TTC549 (cell line): Measurements from ENCODE around the gene VDAC1.
"Not testable (repeated sequence)": the region's sequence is repeated elsewhere in the genome, so short reads cannot be mapped to it uniquely, and the experiment has no call there.

Experiments used
- FAIRE-seq: peaks from 2 replicates; lab custom pipeline; 2012; peaks lifted over from hg19 to GRCh38; lab: Jason Lieb, UNC

The VDAC1 gene

GRCh38 chr5:134004626-134005416 is at the start of gene VDAC1:
Gene VDAC1 (minus strand): TSS chr5:134004975. CDS start chr5:133993012, 11,963 bp downstream.
- no peak for FAIRE-seq

GRCh38 chr5:134053840-134054338 is 49.1 kb upstream of the VDAC1 start:
- FAIRE-seq, result no peak

DNA sequence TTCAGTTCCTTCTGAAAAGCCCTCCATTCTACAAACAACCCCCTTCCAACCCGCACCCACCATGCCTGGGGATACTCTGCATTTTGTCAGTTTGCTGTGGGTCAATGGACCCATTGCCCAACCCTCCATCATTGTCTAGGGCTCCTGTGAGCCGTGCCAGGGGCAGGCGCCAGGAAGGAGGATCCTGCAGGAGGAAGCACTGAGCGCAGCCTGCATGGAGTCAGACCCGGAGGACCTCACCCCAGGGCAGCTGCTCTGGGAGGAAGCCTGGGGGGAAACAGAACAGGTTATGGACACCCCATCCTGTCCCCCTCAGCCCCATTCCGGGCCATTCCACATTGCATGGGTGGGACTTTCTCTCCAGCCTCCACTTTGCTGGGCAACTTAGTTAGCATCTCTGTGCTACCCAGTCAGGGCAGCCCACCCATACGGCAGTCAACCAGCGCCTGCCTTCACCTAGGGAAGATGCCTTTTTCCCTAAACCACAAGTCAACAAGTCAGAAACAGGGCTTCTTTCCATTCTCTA is 48.6 kb upstream of the VDAC1 start:
- FAIRE-seq, result no peak

GRCh38 chr5:134051305-134051704 is 46.5 kb upstream of the VDAC1 start:
- no peak for FAIRE-seq

GRCh38 chr5:134048864-134049263 is 44.1 kb upstream of the VDAC1 start:
- no peak for FAIRE-seq

DNA sequence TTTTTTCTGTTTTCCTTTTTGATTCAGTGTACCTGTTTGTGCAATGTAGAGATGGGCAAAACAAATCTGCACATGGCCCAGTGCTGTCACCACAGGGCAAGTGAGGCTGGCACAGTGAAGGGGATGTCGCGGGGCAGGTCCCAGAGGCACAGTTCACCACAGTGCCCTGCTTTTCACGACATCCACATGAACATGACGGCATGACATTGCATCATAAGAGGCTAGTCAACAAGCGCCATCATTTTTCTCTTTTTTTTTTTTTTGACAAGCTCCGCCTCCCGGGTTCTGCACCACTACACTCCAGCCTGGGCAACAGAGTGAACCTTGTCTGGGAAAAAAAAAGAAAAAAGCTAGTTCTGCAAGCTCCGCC is 42.9 kb upstream of the VDAC1 start:
- no peak for FAIRE-seq

DNA sequence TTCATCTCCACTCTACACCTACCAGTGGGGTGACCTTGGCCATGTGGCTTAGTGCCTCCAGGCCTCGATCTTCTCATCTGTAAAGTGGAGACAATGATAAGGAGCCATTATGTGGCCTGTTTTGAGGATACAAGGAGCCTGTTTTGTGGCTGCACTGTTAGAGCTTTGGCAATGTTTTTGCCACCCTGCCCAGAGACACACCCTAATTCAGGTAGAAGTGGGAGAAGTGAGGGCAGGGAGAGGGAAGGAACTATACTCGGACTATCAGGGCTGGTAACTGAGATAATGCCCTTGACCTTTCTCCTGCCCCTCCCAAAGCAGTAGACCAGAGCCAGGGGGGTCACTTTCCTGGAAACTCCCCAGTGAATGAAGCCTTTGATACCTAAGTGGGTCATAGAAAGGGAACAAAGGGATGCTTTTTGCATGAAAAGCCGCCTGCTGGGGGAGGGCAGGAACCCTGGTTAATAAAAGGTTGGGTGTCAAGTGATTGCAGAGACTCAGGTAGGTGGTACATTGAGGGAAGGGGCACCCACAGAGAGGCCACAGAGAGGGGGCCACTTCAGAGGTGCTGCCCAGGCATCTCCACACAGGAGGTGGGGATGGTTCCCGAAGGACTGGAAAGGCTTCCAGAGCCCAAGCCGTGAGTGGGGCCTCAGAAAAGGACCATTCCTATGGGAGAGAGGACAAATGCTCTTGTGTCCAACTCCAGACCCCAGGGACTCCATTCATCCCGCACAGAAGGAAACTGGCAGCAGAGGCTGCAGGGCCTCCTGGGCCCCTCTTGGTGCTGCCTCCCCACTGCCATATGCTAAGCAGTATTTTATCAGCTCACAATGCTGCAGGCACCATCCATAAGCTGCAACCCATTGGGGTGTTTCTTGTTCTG is 42.3 kb upstream of the VDAC1 start:
- FAIRE-seq, result no peak

GRCh38 chr5:134046330-134046729 is 41.6 kb upstream of the VDAC1 start:
- no peak for FAIRE-seq

DNA sequence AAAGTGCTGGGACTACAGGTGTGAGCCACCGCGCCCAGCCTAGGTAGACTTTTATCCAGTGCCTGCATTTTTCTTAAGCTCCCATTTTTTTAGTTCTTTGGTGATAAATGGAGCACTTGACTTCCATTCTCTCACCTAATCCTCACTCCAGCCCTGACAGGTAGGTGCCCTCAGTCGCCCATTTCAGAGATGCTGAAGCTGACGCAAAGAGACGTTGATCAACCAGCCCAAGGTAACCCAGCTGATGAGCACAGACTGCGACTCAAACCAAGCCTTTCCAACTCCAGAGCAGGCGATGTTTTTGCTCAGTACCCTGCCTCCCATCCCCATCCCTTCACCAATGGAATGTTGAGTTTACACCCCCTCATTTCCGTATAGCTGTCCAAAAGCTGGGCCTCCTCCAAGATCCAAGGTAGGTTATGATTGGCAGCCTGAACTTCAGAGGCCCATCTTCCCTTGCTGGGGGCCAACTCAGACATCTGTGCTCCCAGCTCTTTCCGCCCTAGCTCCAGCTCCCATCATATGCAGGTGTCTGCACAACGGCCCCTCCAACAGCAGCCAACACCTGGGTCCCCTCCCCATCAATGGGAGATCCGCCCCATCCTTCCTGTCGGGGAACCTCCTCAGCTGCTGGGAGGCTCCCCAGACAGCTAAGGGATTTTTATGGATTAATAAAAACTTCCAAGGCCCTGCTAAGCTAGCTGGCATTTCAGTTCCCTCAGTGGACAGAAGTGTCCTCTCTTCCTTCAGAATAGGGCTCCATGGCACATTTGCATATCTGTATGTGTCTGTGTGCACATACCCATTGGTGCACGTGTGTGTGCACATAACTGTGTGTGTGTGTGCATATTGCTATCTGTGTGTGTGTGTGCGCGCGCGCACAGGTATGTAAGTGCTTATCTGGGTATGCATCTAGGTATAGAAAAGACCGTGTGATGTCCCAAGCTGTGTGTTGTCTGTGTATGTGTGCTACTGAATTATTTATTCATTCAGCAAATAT is 39.3 kb upstream of the VDAC1 start:
- no peak for FAIRE-seq

DNA sequence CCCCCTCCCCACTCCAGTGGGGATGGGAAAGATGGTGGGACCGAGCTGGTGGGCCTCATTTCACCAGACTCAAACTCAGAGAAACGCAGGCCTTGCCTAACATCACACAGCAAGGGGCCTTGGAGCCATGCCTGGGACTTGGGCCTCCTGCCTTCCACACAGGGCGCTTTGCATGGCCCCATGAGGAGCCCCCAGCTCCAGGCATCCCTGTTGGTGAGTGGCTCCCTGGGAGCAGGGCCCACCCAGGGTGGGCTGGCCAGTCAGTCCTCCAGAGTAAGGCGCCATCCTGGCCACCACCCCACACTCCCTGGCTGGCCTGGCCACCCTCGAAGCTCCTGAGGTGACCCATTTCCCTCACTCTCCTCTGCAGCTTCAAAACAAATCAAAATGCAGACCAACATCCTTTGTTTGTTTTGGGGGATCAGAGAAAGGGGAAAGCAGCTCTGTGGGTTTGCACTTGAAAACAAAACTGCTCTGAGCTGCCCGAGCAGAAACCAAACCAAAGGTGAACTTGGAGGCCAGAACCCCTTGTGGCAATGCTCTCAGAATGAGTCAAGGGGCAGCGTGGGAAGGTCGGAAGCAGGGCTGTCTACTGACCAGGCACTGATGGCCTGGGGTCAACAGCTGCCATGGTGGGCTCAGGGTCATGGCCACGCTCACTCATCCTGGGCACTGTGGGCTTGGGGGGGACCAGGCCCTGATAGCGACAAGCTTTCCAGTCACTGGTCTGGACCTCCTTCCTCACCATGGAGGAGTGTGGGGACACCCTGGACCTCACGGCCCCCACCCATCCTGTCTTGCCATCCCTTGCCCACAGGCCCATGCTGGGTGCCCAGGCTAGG is 37.0 kb upstream of the VDAC1 start:
- no peak for FAIRE-seq

DNA sequence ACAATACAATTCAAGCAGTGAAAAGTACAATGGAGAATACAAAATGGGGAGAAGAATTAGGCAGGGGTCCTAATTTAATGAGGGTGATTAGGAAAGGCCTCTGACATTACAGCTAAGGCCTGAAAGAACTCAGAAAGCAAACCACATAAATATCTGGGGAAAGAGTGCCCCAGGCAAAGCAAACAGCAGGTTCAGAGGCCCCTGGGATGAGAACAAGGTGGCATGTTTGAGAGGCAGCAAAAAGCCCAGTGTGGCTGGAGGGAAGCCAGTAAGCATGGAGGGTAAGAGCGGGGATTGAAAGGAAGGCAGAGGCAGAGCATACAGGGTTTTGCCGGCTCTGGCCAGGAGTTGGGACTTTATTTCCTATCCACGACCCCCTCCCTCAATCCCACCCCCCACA is 33.4 kb upstream of the VDAC1 start:
- FAIRE-seq, result no peak

GRCh38 chr5:134037160-134037559 is 32.4 kb upstream of the VDAC1 start:
- FAIRE-seq, result no peak

DNA sequence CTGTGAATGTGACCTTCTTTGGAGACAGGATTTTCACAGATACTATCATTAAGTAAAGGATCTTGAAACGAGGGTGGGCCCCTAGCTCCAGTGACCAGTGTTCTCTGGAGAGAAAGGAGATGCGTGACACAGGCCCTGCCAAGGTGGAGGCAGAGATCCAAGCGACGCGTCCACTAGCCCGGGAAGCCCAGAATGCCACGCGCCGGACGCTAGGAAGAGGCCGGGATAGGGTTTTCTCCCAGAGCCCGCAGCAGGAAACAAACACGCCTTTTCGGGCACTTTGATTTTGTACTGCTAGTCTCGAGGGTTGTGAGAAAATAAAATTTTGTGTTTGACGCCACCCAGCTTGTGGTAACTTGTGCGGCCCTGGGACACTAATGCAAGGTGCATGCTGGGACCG is 29.6 kb upstream of the VDAC1 start:
- no peak for FAIRE-seq

DNA sequence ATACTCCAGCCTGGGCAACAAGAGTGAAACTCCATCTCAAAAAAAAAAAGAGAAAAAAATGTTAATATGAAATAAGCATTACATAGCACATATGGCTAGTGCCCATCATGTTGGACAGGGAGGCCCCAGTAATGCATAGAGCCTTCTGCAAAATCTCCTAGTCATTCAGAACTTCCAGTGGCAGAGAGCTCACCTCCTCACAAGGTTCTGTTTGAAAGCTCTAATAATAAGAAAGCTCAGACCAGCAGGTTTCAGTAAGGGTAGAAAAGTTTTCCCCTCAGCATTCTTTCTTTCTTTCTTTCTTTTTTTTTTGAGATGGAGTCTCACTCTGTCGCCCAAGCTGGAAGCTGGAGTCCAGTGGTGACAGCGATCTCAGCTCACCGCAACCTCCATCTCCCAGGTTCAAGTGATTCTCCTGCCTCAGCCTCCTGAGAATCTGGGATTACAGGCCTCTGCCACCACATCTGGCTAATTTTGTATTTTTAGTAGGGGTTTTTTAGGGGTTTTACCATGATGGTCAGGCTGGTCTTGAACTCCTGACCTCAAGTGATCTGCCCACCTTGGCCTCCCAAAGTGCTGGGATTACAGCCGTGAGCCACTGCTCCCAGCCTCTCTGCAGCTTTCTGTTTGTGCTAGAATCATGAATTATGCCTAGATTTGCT is 25.7 kb upstream of the VDAC1 start:
- FAIRE-seq, result not testable (repeated sequence)

DNA sequence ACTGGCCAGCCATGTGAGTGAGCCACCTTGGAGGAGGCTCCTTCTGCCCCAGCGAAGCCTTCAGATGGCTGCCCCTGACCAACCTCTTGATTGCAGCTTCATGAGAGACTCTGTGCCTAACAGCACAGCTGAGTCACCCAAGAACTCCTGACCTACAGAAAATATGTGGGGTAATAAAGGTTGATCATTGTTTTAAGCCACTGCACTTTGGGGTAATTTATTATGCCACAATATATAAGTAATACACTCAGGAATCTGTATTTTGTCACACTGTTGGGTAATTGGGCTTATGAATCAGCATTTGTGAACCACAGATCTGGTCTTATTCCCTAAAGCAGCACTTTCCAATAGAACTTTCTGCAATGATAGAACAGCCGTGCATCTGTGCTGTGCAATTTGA is 24.4 kb upstream of the VDAC1 start:
- no peak for FAIRE-seq

DNA sequence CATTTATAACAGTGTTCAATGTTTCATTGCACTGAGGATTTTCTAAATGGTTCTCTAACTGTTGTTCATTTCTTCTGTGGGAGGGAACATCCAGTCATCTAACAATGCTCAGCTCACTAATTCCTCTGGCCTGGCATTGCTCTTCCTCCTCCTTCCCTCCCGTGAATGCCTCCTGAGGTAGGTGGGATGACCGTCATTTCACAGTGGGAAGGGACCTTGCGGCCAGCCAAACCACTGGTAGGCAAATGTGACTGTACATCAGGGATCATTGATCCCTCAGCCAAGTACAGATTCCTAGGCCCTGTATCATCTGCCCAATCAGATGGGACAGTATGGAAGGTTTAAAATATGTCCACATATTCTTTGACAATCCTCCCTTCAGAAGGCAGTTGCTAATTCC is 23.7 kb upstream of the VDAC1 start:
- FAIRE-seq, result no peak

- FAIRE-seq, result no peak
These were observed 22.5 kb upstream of the VDAC1 start for GRCh38 chr5:134027288-134027615.

GRCh38 chr5:134026521-134027287 is 21.9 kb upstream of the VDAC1 start:
- no peak for FAIRE-seq

- FAIRE-seq, result no peak
These were observed 21.0 kb upstream of the VDAC1 start for GRCh38 chr5:134025786-134026185.

DNA sequence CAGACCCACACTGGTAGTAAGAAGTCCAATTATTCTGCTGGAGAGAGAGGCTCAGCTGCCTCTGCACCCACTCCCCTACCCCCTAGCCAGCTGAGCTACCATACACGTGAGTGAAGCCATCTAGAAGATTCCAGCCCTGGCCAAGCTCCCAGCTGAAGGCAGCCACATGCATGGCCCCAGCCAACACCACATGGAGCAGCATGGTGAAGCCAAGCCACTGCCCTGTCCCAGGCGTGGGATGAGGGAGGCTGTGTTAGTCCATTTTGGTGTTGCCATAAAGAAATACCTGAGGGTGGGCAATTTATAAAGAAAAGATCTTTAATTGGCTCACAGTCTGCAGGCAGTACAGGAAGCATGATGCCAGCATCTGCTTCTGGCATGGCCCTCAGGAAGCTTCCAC is 20.0 kb upstream of the VDAC1 start:
- no peak for FAIRE-seq
